Upper lobe of right lung (tissue), 1 donor: ENCODE data around the gene DHRS2. TPM values are rescaled to one million over a fixed set of nuclear protein-coding genes. Genes with fewer than 3 reads are reported as not detected.
"Not testable (repeated sequence)": the region's sequence is repeated elsewhere in the genome, so short reads cannot be mapped to it uniquely, and the experiment has no call there.

Experiments used
- ATAC-seq: fragments of 200-7000 bp; cut with Tn5 transposase; one replicate; pipeline ENCODE4 v1.9.1; 2020; ENCODE audit warnings: mild to moderate bottlenecking, moderate library complexity
- DNase-seq: peaks from one replicate; pipeline ENCODE4 v3.0.0-alpha.2; 2020
- H3K27ac ChIP-seq: fragments of 200-600 bp; one replicate; pipeline ENCODE4 v1.8.0; 2022
- H3K27me3 ChIP-seq: fragments of 200-600 bp; one replicate; pipeline ENCODE4 v1.8.0; 2022; ENCODE audit warnings: mild to moderate bottlenecking
- H3K36me3 ChIP-seq: fragments of 200-600 bp; one replicate; pipeline ENCODE4 v1.8.0; 2022
- H3K4me1 ChIP-seq: fragments of 200-600 bp; one replicate; pipeline ENCODE4 v1.8.0; 2022
- H3K4me3 ChIP-seq: fragments of 200-600 bp; one replicate; pipeline ENCODE4 v1.8.0; 2022; ENCODE audit warnings: mild to moderate bottlenecking
- H3K9me3 ChIP-seq: fragments of 200-600 bp; one replicate; pipeline ENCODE4 v1.8.0; 2022
- intact Hi-C: fragments of 100-400 bp; cut with DNase I; formaldehyde crosslinking; loops from one replicate; pipeline ENCODE4 v1.11.0; 2022
- total RNA-seq: library from RNA; stranded (reverse); fragmentation: NEBNext Ultra II Directional; extraction: Animal tissue kit (Norgen Biotek cat#: 25700); gene quantifications from one replicate; pipeline ENCODE4 v1.2.1, GENCODE V29; 2021
- TF ChIP-seq, protein P1 (sequence below): fragments of 200-600 bp; IDR thresholded peaks from one replicate; pipeline ENCODE4 v1.8.0; 2022; ENCODE audit warnings: antibody characterized with exemption
- donor health status: DM: no; HTN: yes; CAD: no; lungs with severe emphysema.

The DHRS2 gene
- total RNA-seq, 1 donor from 2014 or later, result 0.61 TPM

DNA sequence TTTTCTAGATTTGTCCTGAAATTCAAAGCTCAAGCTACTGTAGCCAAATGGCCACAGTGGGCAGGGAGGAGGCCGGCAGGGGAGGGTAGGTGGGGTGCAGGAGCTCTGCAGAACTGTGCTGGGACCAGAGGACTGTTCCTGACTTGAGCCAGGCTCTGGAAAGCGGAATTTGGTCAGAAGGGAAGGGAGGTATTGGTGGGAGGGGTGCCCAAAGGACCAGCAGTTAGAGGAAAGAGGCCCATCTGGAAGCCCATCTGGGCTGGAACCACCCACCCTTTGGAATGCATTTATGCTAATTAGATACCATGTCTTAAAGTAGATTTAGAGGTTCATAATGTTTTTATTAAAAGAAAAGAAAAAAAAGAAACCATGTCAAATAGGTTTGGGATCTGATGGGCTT is 33.1 kb upstream of the DHRS2 start:
- no peaks in the 10 kb centered on the region for H3K9me3 ChIP-seq
- intact Hi-C loops, result no loop called here
- TF ChIP-seq, protein P1, sequence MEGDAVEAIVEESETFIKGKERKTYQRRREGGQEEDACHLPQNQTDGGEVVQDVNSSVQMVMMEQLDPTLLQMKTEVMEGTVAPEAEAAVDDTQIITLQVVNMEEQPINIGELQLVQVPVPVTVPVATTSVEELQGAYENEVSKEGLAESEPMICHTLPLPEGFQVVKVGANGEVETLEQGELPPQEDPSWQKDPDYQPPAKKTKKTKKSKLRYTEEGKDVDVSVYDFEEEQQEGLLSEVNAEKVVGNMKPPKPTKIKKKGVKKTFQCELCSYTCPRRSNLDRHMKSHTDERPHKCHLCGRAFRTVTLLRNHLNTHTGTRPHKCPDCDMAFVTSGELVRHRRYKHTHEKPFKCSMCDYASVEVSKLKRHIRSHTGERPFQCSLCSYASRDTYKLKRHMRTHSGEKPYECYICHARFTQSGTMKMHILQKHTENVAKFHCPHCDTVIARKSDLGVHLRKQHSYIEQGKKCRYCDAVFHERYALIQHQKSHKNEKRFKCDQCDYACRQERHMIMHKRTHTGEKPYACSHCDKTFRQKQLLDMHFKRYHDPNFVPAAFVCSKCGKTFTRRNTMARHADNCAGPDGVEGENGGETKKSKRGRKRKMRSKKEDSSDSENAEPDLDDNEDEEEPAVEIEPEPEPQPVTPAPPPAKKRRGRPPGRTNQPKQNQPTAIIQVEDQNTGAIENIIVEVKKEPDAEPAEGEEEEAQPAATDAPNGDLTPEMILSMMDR, result no peak
- H3K27me3 ChIP-seq, result no peaks in the 10 kb centered on the region
- DNase-seq (no peak), ATAC-seq (no peak)
- no peaks in the 10 kb centered on the region for H3K4me1 ChIP-seq
- H3K4me3 ChIP-seq, result no peak overlapping the region
- H3K36me3 ChIP-seq, result no peaks in the 10 kb centered on the region
- H3K27ac ChIP-seq, result no peak overlapping the region

DNA sequence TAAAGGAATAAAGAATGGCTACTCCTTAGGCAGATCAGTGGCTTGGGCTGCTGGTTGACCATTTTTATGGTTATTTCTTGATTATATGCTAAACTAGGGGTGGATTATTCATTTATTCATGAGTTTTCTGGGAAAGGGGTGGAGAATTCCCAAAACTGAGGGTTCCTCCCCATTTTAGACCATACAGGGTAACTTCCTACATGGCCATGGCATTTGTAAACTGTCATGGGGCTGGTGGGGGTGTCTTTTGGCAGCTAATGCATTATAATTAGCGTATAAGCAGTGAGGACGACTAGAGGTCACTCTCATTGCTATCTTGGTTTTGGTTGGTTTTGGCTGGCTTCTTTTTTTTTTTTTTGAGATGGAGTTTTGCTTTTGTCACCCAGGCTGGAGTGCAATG is 32.0 kb upstream of the DHRS2 start:
- no peaks in the 10 kb centered on the region for H3K36me3 ChIP-seq
- intact Hi-C loops, result no loop called here
- no peak for DNase-seq
- ATAC-seq, result no peak
- H3K27me3 ChIP-seq, result no peaks in the 10 kb centered on the region
- TF ChIP-seq, protein P1, result no peak
- H3K4me1 ChIP-seq, result no peaks in the 10 kb centered on the region
- no peak overlapping the region for H3K27ac ChIP-seq
- H3K4me3 ChIP-seq, result no peak overlapping the region
- H3K9me3 ChIP-seq, result no peaks in the 10 kb centered on the region

DNA sequence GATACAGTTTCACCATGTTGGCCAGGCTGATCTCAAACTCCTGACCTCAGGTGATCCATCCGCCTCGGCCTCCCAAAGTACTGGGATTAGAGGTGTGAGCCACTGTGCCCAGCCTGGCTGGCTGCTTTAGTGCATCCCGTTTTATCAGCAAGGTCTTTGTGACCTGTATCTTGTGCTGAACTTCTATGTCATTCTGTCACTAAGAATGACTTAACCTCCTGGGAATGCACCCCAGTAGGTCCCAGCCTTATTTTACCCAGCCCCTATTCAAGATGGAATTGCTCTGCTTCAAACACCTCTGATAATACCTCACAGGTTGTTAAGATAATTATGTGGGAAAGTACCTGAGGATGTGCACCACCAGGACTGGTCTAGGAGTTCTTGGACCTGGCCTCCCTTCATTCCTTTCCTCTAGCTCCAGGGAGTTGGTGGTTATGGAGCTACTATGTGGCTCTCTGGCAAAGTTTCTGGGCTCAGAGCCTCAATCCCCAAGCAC is 31.4 kb upstream of the DHRS2 start:
- no peak for DNase-seq
- Histone ChIP-seq H3K36me3 (no peaks in the 10 kb centered on the region), H3K4me3 (no peak overlapping the region), H3K4me1 (no peaks in the 10 kb centered on the region), H3K27ac (no peak overlapping the region), H3K27me3 (no peaks in the 10 kb centered on the region), H3K9me3 (no peaks in the 10 kb centered on the region)
- intact Hi-C loops, result no loop called here
- ATAC-seq, result no peak
- TF ChIP-seq, protein P1, result no peak

DNA sequence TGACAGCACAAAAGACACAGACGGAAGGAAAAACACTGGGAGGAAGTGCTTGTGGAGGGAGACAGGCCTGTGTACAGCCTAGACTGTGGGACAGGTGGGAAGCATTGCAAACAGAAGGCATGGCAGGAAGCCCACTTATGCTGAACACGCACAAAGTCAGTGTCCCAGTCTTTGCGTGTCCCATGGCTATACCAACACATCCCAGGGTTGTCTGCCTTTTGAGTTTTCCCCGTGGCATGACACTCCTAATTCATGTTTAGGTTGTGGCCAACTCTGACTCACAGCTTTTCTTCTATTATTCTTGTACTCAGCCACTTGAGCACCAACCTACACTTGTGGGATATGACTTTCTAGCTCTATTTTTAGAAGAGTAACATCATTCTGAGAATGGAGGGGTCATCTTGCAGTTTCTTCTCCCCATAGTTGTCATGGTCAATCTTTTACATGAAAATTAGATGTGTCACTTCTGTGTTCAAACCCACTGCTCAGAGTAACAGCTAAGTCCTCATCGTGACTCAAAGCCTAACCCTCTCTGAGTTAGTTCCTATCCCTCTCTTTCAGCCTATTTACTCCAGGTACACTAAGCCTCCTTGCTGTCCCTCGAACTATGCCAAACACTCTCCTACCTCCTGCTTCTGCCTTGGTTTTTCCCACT is 30.1 kb upstream of the DHRS2 start:
- intact Hi-C loops, result no loop called here
- DNase-seq (no peak), ATAC-seq (no peak)
- TF ChIP-seq, protein P1, result no peak
- no peaks in the 10 kb centered on the region for H3K27me3 ChIP-seq
- H3K36me3 ChIP-seq, result no peaks in the 10 kb centered on the region
- no peak overlapping the region for H3K27ac ChIP-seq
- no peaks in the 10 kb centered on the region for H3K9me3 ChIP-seq
- no peaks in the 10 kb centered on the region for H3K4me1 ChIP-seq
- no peak overlapping the region for H3K4me3 ChIP-seq

DNA sequence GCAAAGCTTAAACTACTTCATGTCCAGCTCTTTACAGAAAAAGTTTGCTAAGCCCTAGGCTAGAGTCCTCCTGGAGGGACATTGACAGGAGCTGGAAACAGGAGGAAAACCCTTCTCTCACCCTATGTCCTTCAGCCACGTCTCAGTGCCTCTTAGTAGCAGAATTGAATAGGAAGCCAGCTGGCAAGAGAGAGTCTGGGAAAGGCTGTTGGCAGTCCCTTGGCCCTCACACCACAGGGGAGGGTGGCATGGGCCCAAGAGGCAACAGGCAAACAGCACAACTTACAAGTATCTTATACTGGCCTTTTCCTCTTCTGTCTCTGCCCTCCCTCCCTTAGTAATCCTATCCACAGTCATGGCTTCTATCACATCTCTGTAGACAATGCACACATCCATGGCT is 27.7 kb upstream of the DHRS2 start:
- ATAC-seq (no peak), DNase-seq (no peak)
- TF ChIP-seq, protein P1, result no peak
- Histone ChIP-seq H3K9me3 (no peaks in the 10 kb centered on the region), H3K4me3 (no peak overlapping the region), H3K4me1 (no peaks in the 10 kb centered on the region), H3K36me3 (no peaks in the 10 kb centered on the region), H3K27ac (no peak overlapping the region), H3K27me3 (no peaks in the 10 kb centered on the region)
- intact Hi-C loops, result no loop called here

DNA sequence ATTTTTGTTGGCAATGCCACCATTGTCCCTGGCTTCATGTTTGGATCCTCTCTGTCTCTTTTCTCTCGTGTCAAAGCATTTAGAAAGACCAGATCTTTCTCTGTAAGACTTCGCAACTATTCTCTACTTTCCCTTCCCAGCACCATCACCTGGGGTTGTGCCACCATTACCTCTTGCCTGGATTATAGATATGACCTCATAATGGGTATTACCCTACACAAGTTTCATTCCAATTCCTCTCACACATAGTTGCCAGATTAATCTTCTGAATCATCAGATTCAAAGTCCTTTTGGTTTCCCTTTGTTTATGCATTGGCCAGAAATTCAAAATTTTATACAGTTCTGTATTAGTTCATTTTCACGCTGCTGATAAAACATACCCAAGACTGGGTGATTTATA is 27.2 kb upstream of the DHRS2 start:
- H3K36me3 ChIP-seq, result no peaks in the 10 kb centered on the region
- DNase-seq (no peak), ATAC-seq (no peak)
- H3K27me3 ChIP-seq, result no peaks in the 10 kb centered on the region
- intact Hi-C loops, result no loop called here
- TF ChIP-seq, protein P1, result no peak
- H3K4me3 ChIP-seq, result no peak overlapping the region
- H3K27ac ChIP-seq, result no peak overlapping the region
- H3K4me1 ChIP-seq, result no peaks in the 10 kb centered on the region
- no peaks in the 10 kb centered on the region for H3K9me3 ChIP-seq

DNA sequence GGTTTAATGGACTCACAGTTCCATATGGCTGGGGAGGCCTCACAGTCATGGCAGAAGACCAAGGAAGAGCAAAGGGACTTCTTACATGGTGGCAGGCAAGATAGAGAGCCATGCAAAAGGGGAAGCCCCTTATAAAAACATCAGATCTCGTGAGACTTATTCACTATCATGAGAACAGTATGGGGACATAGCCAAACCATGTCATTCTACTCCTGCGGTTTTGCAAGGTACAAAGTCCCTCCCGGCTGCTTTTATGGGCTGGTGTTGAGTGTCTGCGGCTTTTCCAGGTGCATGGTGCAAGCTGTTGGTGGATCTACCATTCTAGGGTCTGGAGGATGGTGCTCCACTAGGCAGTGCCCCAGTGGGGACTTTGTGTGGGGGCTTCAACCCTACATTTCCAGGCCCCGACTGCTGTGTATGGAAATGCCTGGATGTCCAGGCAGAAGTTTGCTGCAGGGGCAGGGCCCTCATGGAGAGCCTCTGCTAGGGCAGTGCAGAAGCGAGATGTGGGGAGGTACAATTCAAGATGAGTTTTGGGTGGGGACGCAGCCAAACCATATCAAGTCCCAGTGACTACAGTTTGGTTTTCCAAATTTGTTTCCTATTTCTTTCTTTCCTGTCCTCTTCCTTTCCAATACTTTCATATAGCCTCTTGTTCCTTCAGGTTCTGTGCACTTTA is 26.6 kb upstream of the DHRS2 start:
- ATAC-seq, DNase-seq, H3K4me1 ChIP-seq, H3K27me3 ChIP-seq, H3K36me3 ChIP-seq, H3K9me3 ChIP-seq, intact Hi-C loops, H3K4me3 ChIP-seq: not testable (repeated sequence)
- peak overlapping the region; percentile 45 for H3K27ac ChIP-seq
